A673 (cell line): ENCODE measurements around the gene ALDH1L1. TPM values are rescaled to one million over a fixed set of nuclear protein-coding genes. Genes with fewer than 3 reads are reported as not detected.

ENCODE experiments used
- BruUV-seq: library from RNA; stranded (reverse); fragments of 400-500 nt; replicated peaks from 2 replicates; lab custom pipeline; 2021; lab: Mats Ljungman, UMichigan
- CTCF ChIA-PET: fragments of 300-600 bp; sonication (Branson Sonifier 250); formaldehyde crosslinking; loops from one replicate; lab custom pipeline; 2022; ENCODE audit warnings: antibody characterized with exemption; lab: Charles Lee
- POLR2A ChIA-PET: fragments of 300-600 bp; sonication (Branson Sonifier 250); formaldehyde crosslinking; loops from one replicate; lab custom pipeline; 2022; ENCODE audit warnings: antibody characterized with exemption; ENCODE audit not compliant: low non-redundant PET; lab: Charles Lee
- DNase-seq: peaks from one replicate; pipeline ENCODE4 v3.0.0-alpha.2; 2015; ENCODE audit warnings: low spot score
- H3K27ac ChIP-seq: fragments of 200-600 bp; sonication (generic); 2 replicates; pipeline ENCODE4 v1.5.1; 2016; ENCODE audit warnings: mixed run types, low read depth, mild to moderate bottlenecking, mixed read lengths, antibody characterized with exemption, low read length; ENCODE audit not compliant: poor library complexity, severe bottlenecking
- H3K27me3 ChIP-seq: fragments of 200-600 bp; sonication (generic); replicated peaks from 2 replicates; pipeline ENCODE4 v1.6.1; 2017; ENCODE audit warnings: mixed run types, low read depth, mild to moderate bottlenecking, mixed read lengths, antibody characterized with exemption, low read length; ENCODE audit not compliant: insufficient read depth, poor library complexity
- H3K36me3 ChIP-seq: fragments of 200-600 bp; sonication (generic); 2 replicates; pipeline ENCODE4 v1.6.1; 2016; ENCODE audit warnings: mixed run types, mild to moderate bottlenecking, mixed read lengths, antibody characterized with exemption, low read length; ENCODE audit not compliant: insufficient read depth, poor library complexity, severe bottlenecking
- H3K4me1 ChIP-seq: fragments of 200-600 bp; sonication (generic); 2 replicates; pipeline ENCODE4 v1.6.1; 2017; ENCODE audit warnings: mixed run types, mild to moderate bottlenecking, mixed read lengths, antibody characterized with exemption, low read length; ENCODE audit not compliant: insufficient read depth, poor library complexity, severe bottlenecking
- H3K4me3 ChIP-seq: fragments of 200-600 bp; sonication (generic); 2 replicates; pipeline ENCODE4 v1.5.1; 2016; ENCODE audit warnings: low read depth, mixed run types, mild to moderate bottlenecking, mixed read lengths, low read length; ENCODE audit not compliant: poor library complexity, severe bottlenecking
- H3K9me3 ChIP-seq: fragments of 200-600 bp; sonication (generic); 2 replicates; pipeline ENCODE4 v1.6.1; 2016; ENCODE audit warnings: mixed run types, low read depth, mild to moderate bottlenecking, mixed read lengths, antibody characterized with exemption, low read length; ENCODE audit not compliant: poor library complexity, severe bottlenecking
- CTCF ChIP-seq: fragments of 300-800, 200-600 bp; sonication (generic); conservative IDR thresholded peaks from 2 replicates; pipeline ENCODE4 v1.5.1; 2017; ENCODE audit warnings: low read depth, mild to moderate bottlenecking, antibody characterized with exemption, low read length, moderate library complexity, mixed read lengths
- EZH2 ChIP-seq: fragments of 200-600 bp; sonication (generic); IDR thresholded peaks from 2 replicates; pipeline ENCODE4 v1.6.1; 2017; ENCODE audit warnings: borderline replicate concordance, low read depth, mild to moderate bottlenecking, mixed read lengths, antibody characterized with exemption, low read length; ENCODE audit not compliant: poor library complexity, severe bottlenecking
- intact Hi-C: fragments of 100-400 bp; cut with micrococcal nuclease; formaldehyde crosslinking; loops from one replicate; pipeline ENCODE4 v1.10.0; 2022; ENCODE audit not compliant: unreplicated experiment
- total RNA-seq: library from RNA; stranded (reverse); gene quantifications from 2 replicates; pipeline ENCODE4 v1.2.3, GENCODE V29; 2021

ALDH1L1 gene
- total RNA-seq, 1 experiment from 2014 or later: 16.9 TPM

DNA sequence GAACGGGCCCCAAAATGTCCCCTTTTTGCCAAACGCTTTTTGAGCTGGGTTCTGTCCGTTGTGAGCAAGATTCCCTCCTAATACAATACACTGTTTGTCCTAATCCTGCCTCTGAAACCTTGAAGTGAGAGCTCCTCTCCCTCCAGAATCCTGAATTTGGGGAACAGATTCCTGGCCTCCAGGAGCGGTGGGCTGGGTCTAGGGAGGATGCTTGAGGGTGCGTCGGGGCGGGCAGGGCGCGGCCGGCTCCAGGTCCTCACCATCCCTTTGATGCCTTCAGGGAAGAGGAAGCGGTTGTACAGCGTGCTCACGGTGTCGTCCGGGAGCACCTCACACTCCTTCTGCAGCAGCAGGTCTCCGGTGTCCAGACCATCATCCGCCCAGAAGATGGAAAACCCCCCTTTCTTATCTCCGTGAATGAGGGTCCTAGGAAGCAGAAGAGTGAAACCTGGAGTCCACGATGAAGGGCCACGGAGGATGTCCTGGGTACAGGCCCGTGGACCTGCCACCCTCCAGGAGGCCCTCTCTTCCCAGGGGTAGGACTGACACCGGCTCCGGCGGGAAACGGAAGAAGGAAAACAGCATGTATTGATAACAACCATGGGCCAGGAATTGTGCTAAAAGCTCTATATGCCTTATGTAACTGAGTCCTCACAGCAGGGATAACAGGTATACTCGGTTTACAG is 23.2 kb downstream of the ALDH1L1 start:
- intact Hi-C loops: no loop called here
- no peak for DNase-seq
- Histone ChIP-seq H3K9me3 (no peaks in the 10 kb centered on the region), H3K27ac (no peak overlapping the region), H3K27me3 (no peaks in the 10 kb centered on the region), H3K4me1 (peaks cover 4% of the 10 kb centered on the region), H3K36me3 (no peaks in the 10 kb centered on the region), H3K4me3 (no peak overlapping the region)
- ChIA-PET CTCF (no interaction called here), POLR2A (no interaction called here)
- TF ChIP-seq CTCF (no peak), EZH2 (no peak)
- no TSS peak for BruUV-seq

DNA sequence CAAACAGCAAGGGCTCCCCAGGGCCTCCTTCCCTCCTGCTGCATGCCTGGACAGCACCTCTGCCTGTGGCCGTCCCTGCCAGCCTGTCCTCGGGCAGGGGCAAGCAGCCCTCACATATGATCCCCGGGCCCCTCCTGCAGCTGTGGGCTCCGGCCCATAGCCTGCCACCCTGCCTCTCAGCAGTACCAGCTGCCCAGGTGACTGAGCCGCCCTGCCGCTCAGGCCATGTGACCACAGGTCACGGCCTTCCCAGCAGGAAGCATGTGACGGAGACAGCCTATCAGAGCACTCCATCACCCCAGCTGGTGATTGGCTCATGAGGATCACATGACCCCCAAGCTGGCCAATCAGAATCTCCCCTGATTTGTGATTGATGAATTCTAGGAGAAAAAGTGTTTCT is 23.9 kb downstream of the ALDH1L1 start:
- no peaks in the 10 kb centered on the region for H3K9me3 ChIP-seq
- H3K36me3 ChIP-seq: no peaks in the 10 kb centered on the region
- TF ChIP-seq CTCF (no peak), EZH2 (no peak)
- H3K4me1 ChIP-seq: no peaks in the 10 kb centered on the region
- no TSS peak for BruUV-seq
- ChIA-PET POLR2A (no interaction called here), CTCF (no interaction called here)
- H3K27ac ChIP-seq: no peak overlapping the region
- no peak overlapping the region for H3K4me3 ChIP-seq
- DNase-seq: no peak
- H3K27me3 ChIP-seq: no peaks in the 10 kb centered on the region
- intact Hi-C loops: no loop called here

DNA sequence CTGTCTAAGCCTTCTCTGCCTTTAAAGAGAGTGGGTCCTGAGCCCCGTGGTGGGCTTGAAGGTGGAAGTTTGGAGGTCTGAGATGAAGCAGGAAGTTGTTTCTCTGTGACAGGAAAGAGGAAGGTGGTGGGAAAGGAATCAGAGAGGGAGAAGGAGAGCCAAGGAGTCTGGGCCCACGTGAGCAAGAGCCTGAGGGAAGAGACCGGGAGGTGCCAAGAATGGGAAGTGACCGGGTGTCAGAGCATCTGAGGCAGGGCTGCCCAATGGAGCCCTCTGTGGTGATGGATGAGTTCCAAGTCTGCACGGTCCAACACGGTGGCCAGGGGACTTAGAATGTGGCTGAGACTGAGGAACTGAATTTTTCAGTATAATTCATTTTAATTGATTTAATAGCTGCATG is 24.6 kb downstream of the ALDH1L1 start:
- H3K36me3 ChIP-seq: no peaks in the 10 kb centered on the region
- intact Hi-C loops: no loop called here
- H3K4me3 ChIP-seq: no peak overlapping the region
- no peaks in the 10 kb centered on the region for H3K27me3 ChIP-seq
- no peak overlapping the region for H3K27ac ChIP-seq
- no peaks in the 10 kb centered on the region for H3K9me3 ChIP-seq
- BruUV-seq: no TSS peak
- H3K4me1 ChIP-seq: no peaks in the 10 kb centered on the region
- no peak for DNase-seq
- TF ChIP-seq CTCF: no peak
- no peak for TF ChIP-seq EZH2
- CTCF ChIA-PET: no interaction called here
- POLR2A ChIA-PET: no interaction called here
